Colonic mucosa (tissue), 4 donors: ENCODE measurements around the gene ZDHHC13. TPM values are rescaled to one million over a fixed set of nuclear protein-coding genes. Genes with fewer than 3 reads are reported as not detected.

Experiments used
- DNase-seq: peaks from one replicate; pipeline ENCODE4 v3.0.0-alpha.2; 2020
- H3K27ac ChIP-seq: fragments of 200-600 bp; one replicate; pipeline ENCODE4 v1.8.0; 2021
- H3K27me3 ChIP-seq: fragments of 200-600 bp; one replicate; pipeline ENCODE4 v1.8.0; 2021
- H3K36me3 ChIP-seq: fragments of 200-600 bp; one replicate; pipeline ENCODE4 v1.8.0; 2021
- H3K4me1 ChIP-seq: fragments of 200-600 bp; one replicate; pipeline ENCODE4 v1.8.0; 2021; ENCODE audit warnings: mild to moderate bottlenecking
- H3K4me3 ChIP-seq: fragments of 200-600 bp; one replicate; pipeline ENCODE4 v1.8.0; 2021
- H3K9ac ChIP-seq, 2 donors: one replicate each; pipeline ENCODE4 v1.7.0; 2013; ENCODE audit warnings: control low read depth in 2 of 2, low read depth in 2 of 2, low read length in 2 of 2
- H3K9me3 ChIP-seq: fragments of 200-600 bp; one replicate; pipeline ENCODE4 v1.8.0; 2021
- intact Hi-C: fragments of 100-400 bp; cut with DNase I; formaldehyde crosslinking; loops from one replicate; pipeline ENCODE4 v1.14.1; 2022
- total RNA-seq, 2 donors: library from RNA; stranded (reverse); fragmentation: NEBNext Ultra II Directional in 1 of 2; extraction: Animal tissue kit (Norgen Biotek cat#: 25700) in 1 of 2; gene quantifications; one replicate each; pipeline ENCODE4 v1.2.1, GENCODE V29; 2021
- TF ChIP-seq, protein P1 (sequence below): fragments of 200-600 bp; IDR thresholded peaks from one replicate; pipeline ENCODE4 v1.8.0; 2022; ENCODE audit warnings: antibody characterized with exemption, mild to moderate bottlenecking
- donor health status: healthy.
- donor health status: DM: no; HTN: no; CAD: no.
- donor health status: DM: no; HTN: no; CAD: no.

Gene ZDHHC13, protein sequence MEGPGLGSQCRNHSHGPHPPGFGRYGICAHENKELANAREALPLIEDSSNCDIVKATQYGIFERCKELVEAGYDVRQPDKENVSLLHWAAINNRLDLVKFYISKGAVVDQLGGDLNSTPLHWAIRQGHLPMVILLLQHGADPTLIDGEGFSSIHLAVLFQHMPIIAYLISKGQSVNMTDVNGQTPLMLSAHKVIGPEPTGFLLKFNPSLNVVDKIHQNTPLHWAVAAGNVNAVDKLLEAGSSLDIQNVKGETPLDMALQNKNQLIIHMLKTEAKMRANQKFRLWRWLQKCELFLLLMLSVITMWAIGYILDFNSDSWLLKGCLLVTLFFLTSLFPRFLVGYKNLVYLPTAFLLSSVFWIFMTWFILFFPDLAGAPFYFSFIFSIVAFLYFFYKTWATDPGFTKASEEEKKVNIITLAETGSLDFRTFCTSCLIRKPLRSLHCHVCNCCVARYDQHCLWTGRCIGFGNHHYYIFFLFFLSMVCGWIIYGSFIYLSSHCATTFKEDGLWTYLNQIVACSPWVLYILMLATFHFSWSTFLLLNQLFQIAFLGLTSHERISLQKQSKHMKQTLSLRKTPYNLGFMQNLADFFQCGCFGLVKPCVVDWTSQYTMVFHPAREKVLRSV
- 10 to 100 TPM; 30.8 to 35.0 TPM for total RNA-seq

DNA sequence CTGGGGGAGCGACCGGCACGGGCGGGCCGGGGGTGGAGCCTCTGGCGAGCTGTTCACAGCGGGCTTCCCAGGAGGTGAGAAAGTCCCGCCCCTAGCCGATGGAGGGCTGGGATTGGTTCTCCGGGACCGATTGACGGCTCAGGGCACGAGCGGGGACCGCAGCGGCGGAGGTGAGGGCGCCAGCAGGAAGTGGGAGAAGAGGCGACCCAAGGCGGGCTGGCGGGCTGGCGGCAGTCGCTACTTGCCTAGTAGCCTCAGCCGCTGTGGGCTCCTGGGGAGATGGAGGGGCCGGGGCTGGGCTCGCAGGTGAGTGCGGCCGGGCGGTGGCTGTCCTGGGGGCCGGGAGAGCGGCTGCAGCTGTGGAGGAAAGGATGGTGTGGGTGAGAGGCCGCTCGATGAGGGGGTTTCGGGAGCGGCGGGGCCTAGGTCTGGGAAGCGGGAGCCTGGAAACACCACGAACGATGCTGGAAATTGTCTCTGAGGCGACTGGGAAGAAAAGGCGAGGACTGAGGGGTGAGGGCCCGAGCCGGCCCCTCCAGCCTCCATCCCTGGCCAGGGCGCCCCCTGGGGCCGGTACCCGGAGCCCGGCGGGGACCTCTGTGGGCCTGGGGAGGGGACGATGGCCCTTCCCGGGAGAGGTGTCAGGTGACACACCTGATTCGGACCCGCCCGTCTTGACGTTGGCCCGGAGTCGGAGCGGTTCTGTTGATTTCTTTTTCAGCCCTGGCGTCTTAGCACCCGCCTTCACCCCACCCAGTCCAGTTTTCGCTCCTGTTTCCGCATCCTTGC, at the start of gene ZDHHC13:
ZDHHC13 (plus strand) TSS at position 198 of the 789 bp plus-strand sequence; CDS start at position 280, 82 bp downstream.
- peaks cover 4% of the 10 kb centered on the region for H3K4me1 ChIP-seq
- H3K27me3 ChIP-seq, result no peaks in the 10 kb centered on the region
- intact Hi-C loops, result no loop called here
- peak within 1 kb of the TSS; percentile 79 for H3K4me3 ChIP-seq
- peak; percentile 99 for DNase-seq
- H3K36me3 ChIP-seq, result no peaks in the 10 kb centered on the region
- peak within 1 kb of the TSS; percentile 71 to 92 for H3K9ac ChIP-seq
- TF ChIP-seq, protein P1, sequence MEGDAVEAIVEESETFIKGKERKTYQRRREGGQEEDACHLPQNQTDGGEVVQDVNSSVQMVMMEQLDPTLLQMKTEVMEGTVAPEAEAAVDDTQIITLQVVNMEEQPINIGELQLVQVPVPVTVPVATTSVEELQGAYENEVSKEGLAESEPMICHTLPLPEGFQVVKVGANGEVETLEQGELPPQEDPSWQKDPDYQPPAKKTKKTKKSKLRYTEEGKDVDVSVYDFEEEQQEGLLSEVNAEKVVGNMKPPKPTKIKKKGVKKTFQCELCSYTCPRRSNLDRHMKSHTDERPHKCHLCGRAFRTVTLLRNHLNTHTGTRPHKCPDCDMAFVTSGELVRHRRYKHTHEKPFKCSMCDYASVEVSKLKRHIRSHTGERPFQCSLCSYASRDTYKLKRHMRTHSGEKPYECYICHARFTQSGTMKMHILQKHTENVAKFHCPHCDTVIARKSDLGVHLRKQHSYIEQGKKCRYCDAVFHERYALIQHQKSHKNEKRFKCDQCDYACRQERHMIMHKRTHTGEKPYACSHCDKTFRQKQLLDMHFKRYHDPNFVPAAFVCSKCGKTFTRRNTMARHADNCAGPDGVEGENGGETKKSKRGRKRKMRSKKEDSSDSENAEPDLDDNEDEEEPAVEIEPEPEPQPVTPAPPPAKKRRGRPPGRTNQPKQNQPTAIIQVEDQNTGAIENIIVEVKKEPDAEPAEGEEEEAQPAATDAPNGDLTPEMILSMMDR, result peak; percentile 23
- H3K9me3 ChIP-seq, result no peaks in the 10 kb centered on the region
- H3K27ac ChIP-seq, result peak within 1 kb of the TSS; percentile 85

DNA sequence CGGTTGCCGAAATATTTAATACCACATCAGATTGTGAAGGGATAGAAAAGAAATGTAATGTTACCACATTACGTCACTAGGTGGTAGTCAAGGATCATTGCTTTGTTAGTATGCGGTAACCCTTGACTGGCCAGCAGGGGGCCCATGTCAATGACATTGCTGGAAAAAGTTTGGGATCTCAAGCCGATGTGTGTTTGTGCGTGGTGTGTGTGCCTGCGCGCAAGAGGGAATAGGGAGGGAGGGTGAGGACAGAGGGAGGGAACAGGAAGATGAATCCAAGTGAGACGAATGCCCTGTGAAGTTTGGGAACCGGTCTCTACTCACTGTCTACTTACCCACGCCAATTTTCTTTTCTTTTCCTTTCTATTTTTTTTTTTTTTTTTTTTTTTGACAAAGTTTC, 45.7 kb upstream of the ZDHHC13 start:
- H3K27me3 ChIP-seq, result no peaks in the 10 kb centered on the region
- intact Hi-C loops, result loop anchor here (1.0 to 10.0 kb wide), 3 partner anchors 184 to 482 kb away; no protein-coding TSS in a partner anchor
- H3K4me1 ChIP-seq, result peaks cover 4% of the 10 kb centered on the region
- no peak overlapping the region for H3K27ac ChIP-seq
- DNase-seq, result peak; percentile 82
- no peak overlapping the region for H3K4me3 ChIP-seq
- H3K9ac ChIP-seq, result no peak overlapping the region
- no peaks in the 10 kb centered on the region for H3K36me3 ChIP-seq
- no peaks in the 10 kb centered on the region for H3K9me3 ChIP-seq
- TF ChIP-seq, protein P1, result peak; percentile 81

DNA sequence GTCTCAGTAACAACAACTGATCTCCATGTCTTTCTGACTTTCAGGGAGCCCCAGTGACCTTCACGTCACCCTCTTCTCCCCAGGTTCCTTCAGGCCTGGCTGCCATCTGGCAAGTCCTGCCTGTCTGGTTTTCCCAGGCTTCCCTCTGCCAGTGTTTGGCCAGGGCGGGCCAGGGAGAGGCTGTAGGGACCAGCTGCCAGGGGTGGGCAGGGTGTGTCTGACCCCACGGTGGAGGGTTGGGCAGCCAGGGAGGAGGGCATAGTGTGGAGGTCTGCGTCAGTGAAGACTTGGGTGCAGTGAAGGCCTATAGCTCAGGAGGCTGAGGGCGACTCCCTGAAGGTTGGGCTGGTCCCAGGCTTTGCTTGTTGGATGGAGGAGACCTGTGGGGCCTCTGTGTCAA, 44.5 kb upstream of the ZDHHC13 start:
- TF ChIP-seq, protein P1, result no peak
- intact Hi-C loops, result loop anchor here (10.0 kb wide), 2 partner anchors 182 to 242 kb away; no protein-coding TSS in a partner anchor
- peaks cover 4% of the 10 kb centered on the region for H3K4me1 ChIP-seq

DNA sequence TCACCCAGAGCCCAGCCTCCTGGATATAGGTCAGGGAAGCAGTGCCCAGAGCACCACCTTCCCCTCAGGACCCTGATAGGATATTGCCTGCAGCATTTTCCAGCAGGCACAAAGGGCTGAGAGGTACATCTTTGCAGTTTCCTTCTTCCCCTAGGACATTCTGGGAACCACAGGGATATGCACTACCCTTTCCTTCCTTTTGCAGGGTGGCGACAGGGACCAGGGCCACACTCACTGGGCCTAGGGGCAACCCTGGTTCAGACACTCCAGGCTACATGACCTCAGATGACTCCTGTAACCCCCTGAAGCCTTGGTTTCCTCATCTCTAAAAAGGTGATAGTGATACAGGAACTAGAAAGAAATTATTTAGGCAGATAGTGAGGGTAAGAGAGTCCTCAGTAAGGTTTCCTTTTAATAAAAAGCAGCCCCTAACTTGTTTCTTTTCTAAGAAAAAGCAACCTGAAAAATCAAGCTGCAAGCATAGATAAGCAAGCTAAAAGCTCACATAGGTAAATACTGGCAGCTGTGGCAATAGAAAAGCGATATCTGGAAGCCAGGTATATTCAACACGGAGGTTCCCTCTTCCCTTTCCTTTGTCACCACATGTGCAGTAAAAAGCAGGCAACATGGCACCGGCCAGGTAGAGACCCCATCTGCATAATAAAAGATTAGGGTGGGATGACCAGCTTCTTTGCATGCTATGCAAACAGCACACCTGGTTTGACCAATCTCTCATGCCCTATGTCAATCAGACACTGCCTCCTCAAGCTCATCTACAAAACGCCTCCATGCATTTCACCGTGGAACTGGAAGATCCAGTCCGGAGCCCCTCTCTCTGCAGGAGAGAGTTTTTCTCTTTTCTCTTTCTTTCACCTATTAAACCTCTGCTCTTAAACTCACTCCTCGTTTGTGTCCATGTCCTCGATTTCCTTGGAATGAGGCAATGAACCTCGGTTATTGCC, 43.2 kb upstream of the ZDHHC13 start:
- no peaks in the 10 kb centered on the region for H3K27me3 ChIP-seq
- intact Hi-C loops, result loop anchor here (10.0 kb wide), 2 partner anchors 181 to 241 kb away; no protein-coding TSS in a partner anchor
- H3K36me3 ChIP-seq, result no peaks in the 10 kb centered on the region
- no peak overlapping the region for H3K27ac ChIP-seq
- H3K9ac ChIP-seq, result peak overlapping the region in 1 of 2 donors; percentile 67
- no peak overlapping the region for H3K4me3 ChIP-seq
- H3K4me1 ChIP-seq, result peaks cover 4% of the 10 kb centered on the region
- TF ChIP-seq, protein P1, result no peak
- no peaks in the 10 kb centered on the region for H3K9me3 ChIP-seq
- no peak for DNase-seq

More for the DNA sequence above, 44.5 kb upstream of the ZDHHC13 start:
- H3K27me3 ChIP-seq, result no peaks in the 10 kb centered on the region
- DNase-seq, result peak; percentile 92
- no peak overlapping the region for H3K4me3 ChIP-seq
- H3K36me3 ChIP-seq, result no peaks in the 10 kb centered on the region
- H3K27ac ChIP-seq, result peak overlapping the region; percentile 49
- peak overlapping the region in 1 of 2 donors; percentile 67 for H3K9ac ChIP-seq
- no peaks in the 10 kb centered on the region for H3K9me3 ChIP-seq
